WERI-Rb-1 (cell line): ENCODE measurements around the gene ALDH8A1.

Source experiments
- DNase-seq: peaks from one replicate; pipeline ENCODE4 v3.0.0-alpha.2; 2020
- H3K27ac ChIP-seq: fragments of 250-450 bp; sonication (Bioruptor Pico); 2 replicates; pipeline ENCODE4 v1.5.1; 2020; ENCODE audit warnings: mild to moderate bottlenecking, moderate library complexity
- H3K27me3 ChIP-seq: fragments of 250-450 bp; sonication (Bioruptor Pico); 2 replicates; pipeline ENCODE4 v1.5.1; 2021; ENCODE audit warnings: mild to moderate bottlenecking, low read depth, moderate library complexity; ENCODE audit not compliant: insufficient read depth, severe bottlenecking
- H3K36me3 ChIP-seq: fragments of 250-450 bp; sonication (Bioruptor Pico); 2 replicates; pipeline ENCODE4 v1.5.1; 2020; ENCODE audit warnings: mild to moderate bottlenecking, moderate library complexity
- H3K4me3 ChIP-seq: 2 replicates; pipeline ENCODE4 v1.5.1; 2011; ENCODE audit warnings: low read depth, mild to moderate bottlenecking, control low read depth, low read length
- H3K9me3 ChIP-seq: fragments of 250-450 bp; sonication (Bioruptor Pico); 2 replicates; pipeline ENCODE4 v1.5.1; 2021; ENCODE audit warnings: mild to moderate bottlenecking, moderate library complexity; ENCODE audit not compliant: severe bottlenecking
- CTCF ChIP-seq: IDR thresholded peaks from 2 replicates; pipeline ENCODE4 v1.5.1; 2011; ENCODE audit warnings: low read depth, mild to moderate bottlenecking, control low read depth, inconsistent platforms, low read length

ALDH8A1 gene

GRCh38 chr6:134992155-134992554 is 42.3 kb upstream of the ALDH8A1 start:
- Histone ChIP-seq H3K36me3 (peaks cover 39% of the 10 kb centered on the region), H3K27ac (no peak overlapping the region), H3K4me3 (no peak overlapping the region), H3K9me3 (no peaks in the 10 kb centered on the region), H3K27me3 (no peaks in the 10 kb centered on the region)
- TF ChIP-seq CTCF, result no peak
- no peak for DNase-seq

GRCh38 chr6:134990262-134990661 is 40.4 kb upstream of the ALDH8A1 start:
- Histone ChIP-seq H3K4me3 (no peak overlapping the region), H3K9me3 (no peaks in the 10 kb centered on the region), H3K27me3 (no peaks in the 10 kb centered on the region), H3K36me3 (peaks cover 28% of the 10 kb centered on the region), H3K27ac (no peak overlapping the region)
- no peak for DNase-seq
- TF ChIP-seq CTCF, result no peak

- Histone ChIP-seq H3K27ac (no peak overlapping the region), H3K9me3 (no peaks in the 10 kb centered on the region), H3K27me3 (no peaks in the 10 kb centered on the region), H3K36me3 (peaks cover 30% of the 10 kb centered on the region), H3K4me3 (no peak overlapping the region)
- TF ChIP-seq CTCF, result no peak
- DNase-seq, result no peak
Observed at GRCh38 chr6:134984821-134985220, 34.9 kb upstream of the ALDH8A1 start.

- Histone ChIP-seq H3K4me3 (no peak overlapping the region), H3K27me3 (no peaks in the 10 kb centered on the region), H3K27ac (no peak overlapping the region), H3K9me3 (no peaks in the 10 kb centered on the region), H3K36me3 (peaks cover 31% of the 10 kb centered on the region)
- no peak for DNase-seq
- no peak for TF ChIP-seq CTCF
Observed at GRCh38 chr6:134983823-134984222, 33.9 kb upstream of the ALDH8A1 start.

GRCh38 chr6:134982161-134982560 is 32.3 kb upstream of the ALDH8A1 start:
- Histone ChIP-seq H3K9me3 (no peaks in the 10 kb centered on the region), H3K4me3 (no peak overlapping the region), H3K27me3 (no peaks in the 10 kb centered on the region), H3K27ac (no peak overlapping the region), H3K36me3 (peaks cover 29% of the 10 kb centered on the region)
- TF ChIP-seq CTCF, result no peak
- no peak for DNase-seq

GRCh38 chr6:134980846-134981245 is 30.9 kb upstream of the ALDH8A1 start:
- TF ChIP-seq CTCF, result no peak
- Histone ChIP-seq H3K27me3 (no peaks in the 10 kb centered on the region), H3K27ac (no peak overlapping the region), H3K9me3 (no peaks in the 10 kb centered on the region), H3K36me3 (peaks cover 30% of the 10 kb centered on the region), H3K4me3 (no peak overlapping the region)
- no peak for DNase-seq
